CD4-positive, CD25-positive, alpha-beta regulatory T cell (primary cell): Measurements from ENCODE around the gene ATRAID. TPM values are rescaled to one million over a fixed set of nuclear protein-coding genes. Genes with fewer than 3 reads are reported as not detected.
"Not testable (repeated sequence)": the region's sequence is repeated elsewhere in the genome, so short reads cannot be mapped to it uniquely, and the experiment has no call there.

Experiments
- ATAC-seq, 2 donors: fragments of 150-1000 bp; cut with Tn5 transposase; one replicate each; pipeline ENCODE4 v1.10.0; 2021; ENCODE audit warnings: low read depth in 2 of 2, moderate number of reproducible peaks in 2 of 2, moderate library complexity in 1 of 2
- DNase-seq, 3 donors: peaks; one replicate each; pipeline versions ENCODE4 v3.0.0 to v3.0.0-alpha.2; 2012 to 2022; ENCODE audit warnings: mixed read lengths in 1 of 3
- H3K27ac ChIP-seq: one replicate; pipeline ENCODE4 v1.7.0; 2013; ENCODE audit warnings: mild to moderate bottlenecking, low read length; ENCODE audit not compliant: insufficient read depth, poor library complexity, severe bottlenecking
- H3K27me3 ChIP-seq: one replicate; pipeline ENCODE4 v1.7.0; 2013; ENCODE audit warnings: low read length; ENCODE audit not compliant: control insufficient read depth, insufficient read depth
- H3K36me3 ChIP-seq: one replicate; pipeline ENCODE4 v1.7.0; 2013; ENCODE audit warnings: mild to moderate bottlenecking, low read length, moderate library complexity; ENCODE audit not compliant: control insufficient read depth, insufficient read depth
- H3K4me1 ChIP-seq: 2 replicates; pipeline ENCODE4 v1.7.0; 2013; ENCODE audit warnings: mild to moderate bottlenecking, low read length; ENCODE audit not compliant: insufficient read depth, control insufficient read depth, poor library complexity, severe bottlenecking
- H3K4me3 ChIP-seq: one replicate; pipeline ENCODE4 v1.7.0; 2013; ENCODE audit warnings: low read depth, mild to moderate bottlenecking, low read length, moderate library complexity
- H3K9me3 ChIP-seq, 2 experiments: 1 replicate in 1 of 2; 2 replicates in 1 of 2; pipeline ENCODE4 v1.7.0; 2013; ENCODE audit warnings: low read length in 2 of 2, mild to moderate bottlenecking in 1 of 2, moderate library complexity in 1 of 2; ENCODE audit not compliant: control insufficient read depth in 2 of 2
- H3K27ac Mint-ChIP-seq, 3 donors: one replicate each; pipeline ENCODE4 v1.8.0; 2020 to 2022; ENCODE audit warnings: mild to moderate bottlenecking in 3 of 3, mixed read lengths in 3 of 3, moderate library complexity in 2 of 3
- H3K27me3 Mint-ChIP-seq: one replicate; pipeline ENCODE4 v1.8.0; 2022; ENCODE audit warnings: mild to moderate bottlenecking, mixed read lengths
- H3K36me3 Mint-ChIP-seq: one replicate; pipeline ENCODE4 v1.8.0; 2020; ENCODE audit warnings: mixed read lengths
- H3K4me1 Mint-ChIP-seq, 4 donors: one replicate each; pipeline ENCODE4 v1.8.0; 2020 to 2022; ENCODE audit warnings: mixed read lengths in 4 of 4, mild to moderate bottlenecking in 1 of 4
- H3K4me3 Mint-ChIP-seq, 4 donors: one replicate each; pipeline ENCODE4 v1.8.0; 2020 to 2022; ENCODE audit warnings: mild to moderate bottlenecking in 4 of 4, mixed read lengths in 4 of 4, moderate library complexity in 3 of 4
- H3K9me3 Mint-ChIP-seq, 7 donors: one replicate each; pipeline ENCODE4 v1.8.0; 2020 to 2022; ENCODE audit warnings: mixed read lengths in 7 of 7, mild to moderate bottlenecking in 3 of 7, moderate library complexity in 2 of 7
- polyA plus RNA-seq, 4 donors: library from polyadenylated mRNA; unstranded; fragments of 300-500 nt; fragmentation: Illumina TruSeq; gene quantifications; one replicate each; pipeline ENCODE4 v1.2.3, GENCODE V29; 2021
- total RNA-seq: library from RNA; stranded (reverse); gene quantifications from one replicate; pipeline ENCODE4 v1.2.3, GENCODE V29; 2022

Gene ATRAID
- total and polyA plus RNA-seq, 5 donors from 2014 or later = 77.3 to 375 (median 356) TPM

GRCh38 chr2:27185331-27186026, 26.4 kb upstream of the ATRAID start:
- no peaks in the 10 kb centered on the region for H3K9me3 ChIP-seq
- H3K4me3 Mint-ChIP-seq = no peak overlapping the region

GRCh38 chr2:27186613-27187345, 25.1 kb upstream of the ATRAID start:
- peaks cover 0 to 2% (median 0%) of the 10 kb centered on the region in 7 donors for H3K9me3 Mint-ChIP-seq
- H3K36me3 Mint-ChIP-seq = no peaks in the 10 kb centered on the region
- ATAC-seq (no peak), DNase-seq (no peak)
- no peak overlapping the region for H3K27ac Mint-ChIP-seq
- H3K27ac ChIP-seq = no peak overlapping the region
- peaks cover 0 to 3% (median 0%) of the 10 kb centered on the region in 4 donors for H3K4me1 Mint-ChIP-seq
- H3K4me3 ChIP-seq = no peak overlapping the region
- no peaks in the 10 kb centered on the region for H3K36me3 ChIP-seq
- peaks cover 8% of the 10 kb centered on the region for H3K27me3 ChIP-seq
- no peak overlapping the region for H3K4me3 Mint-ChIP-seq
- H3K9me3 ChIP-seq = no peaks in the 10 kb centered on the region
- no peaks in the 10 kb centered on the region for H3K4me1 ChIP-seq
- H3K27me3 Mint-ChIP-seq = peaks cover 56% of the 10 kb centered on the region

More at GRCh38 chr2:27185331-27186026, 26.4 kb upstream of the ATRAID start:
- DNase-seq = no peak
- Histone ChIP-seq H3K36me3 (no peaks in the 10 kb centered on the region), H3K4me1 (no peaks in the 10 kb centered on the region), H3K4me3 (no peak overlapping the region), H3K27ac (no peak overlapping the region), H3K27me3 (peaks cover 12% of the 10 kb centered on the region)
- no peak for ATAC-seq
- peaks cover 0 to 2% (median 0%) of the 10 kb centered on the region in 7 donors for H3K9me3 Mint-ChIP-seq
- H3K36me3 Mint-ChIP-seq = no peaks in the 10 kb centered on the region
- no peak overlapping the region for H3K27ac Mint-ChIP-seq
- H3K4me1 Mint-ChIP-seq = no peaks in the 10 kb centered on the region
- H3K27me3 Mint-ChIP-seq = peaks cover 63% of the 10 kb centered on the region

- H3K27me3 ChIP-seq = peaks cover 2% of the 10 kb centered on the region
- H3K27me3 Mint-ChIP-seq = peaks cover 41% of the 10 kb centered on the region
- no peaks in the 10 kb centered on the region for H3K36me3 Mint-ChIP-seq
- no peak overlapping the region for H3K27ac ChIP-seq
- DNase-seq (no peak), ATAC-seq (no peak)
- no peaks in the 10 kb centered on the region for H3K9me3 ChIP-seq
- no peaks in the 10 kb centered on the region for H3K4me1 ChIP-seq
- no peak overlapping the region for H3K4me3 Mint-ChIP-seq
- H3K27ac Mint-ChIP-seq = no peak overlapping the region
- H3K36me3 ChIP-seq = no peaks in the 10 kb centered on the region
- peaks cover 0 to 3% (median 1%) of the 10 kb centered on the region in 4 donors for H3K4me1 Mint-ChIP-seq
- no peaks in the 10 kb centered on the region for H3K9me3 Mint-ChIP-seq
- H3K4me3 ChIP-seq = no peak overlapping the region
These were observed 21.9 kb upstream of the ATRAID start for GRCh38 chr2:27189989-27190388.

- peak; percentile 81 to 90 for ATAC-seq
- Histone ChIP-seq H3K27ac (no peak overlapping the region), H3K36me3 (no peaks in the 10 kb centered on the region), H3K4me3 (no peak overlapping the region), H3K27me3 (no peaks in the 10 kb centered on the region), H3K4me1 (no peaks in the 10 kb centered on the region), H3K9me3 (no peaks in the 10 kb centered on the region)
- no peaks in the 10 kb centered on the region for H3K9me3 Mint-ChIP-seq
- peaks cover 0 to 3% (median 1%) of the 10 kb centered on the region in 4 donors for H3K4me1 Mint-ChIP-seq
- H3K27ac Mint-ChIP-seq = no peak overlapping the region
- DNase-seq = peak; percentile 31 to 66 (median 58)
- H3K36me3 Mint-ChIP-seq = no peaks in the 10 kb centered on the region
- H3K27me3 Mint-ChIP-seq = peaks cover 29% of the 10 kb centered on the region
- H3K4me3 Mint-ChIP-seq = no peak overlapping the region
These were observed 20.6 kb upstream of the ATRAID start for GRCh38 chr2:27191070-27191829.

GRCh38 chr2:27194538-27195354, 17.1 kb upstream of the ATRAID start:
- DNase-seq (no peak), ATAC-seq (no peak)
- Histone ChIP-seq H3K27ac (no peak overlapping the region), H3K36me3 (peaks cover 4% of the 10 kb centered on the region), H3K4me1 (no peaks in the 10 kb centered on the region), H3K4me3 (no peak overlapping the region), H3K27me3 (no peaks in the 10 kb centered on the region), H3K9me3 (no peaks in the 10 kb centered on the region)
- peaks cover 15% of the 10 kb centered on the region for H3K27me3 Mint-ChIP-seq
- H3K4me1 Mint-ChIP-seq = peaks cover 0 to 3% (median 1%) of the 10 kb centered on the region in 4 donors
- H3K9me3 Mint-ChIP-seq = no peaks in the 10 kb centered on the region
- H3K36me3 Mint-ChIP-seq = peaks cover 3% of the 10 kb centered on the region
- H3K4me3 Mint-ChIP-seq = no peak overlapping the region
- no peak overlapping the region for H3K27ac Mint-ChIP-seq

GRCh38 chr2:27195799-27196198, 16.0 kb upstream of the ATRAID start:
- H3K36me3 Mint-ChIP-seq, H3K4me1 Mint-ChIP-seq, H3K9me3 ChIP-seq, H3K27ac ChIP-seq, H3K36me3 ChIP-seq, H3K4me1 ChIP-seq, H3K27me3 ChIP-seq, DNase-seq, ATAC-seq, H3K4me3 ChIP-seq, H3K4me3 Mint-ChIP-seq, H3K27ac Mint-ChIP-seq, H3K9me3 Mint-ChIP-seq: not testable (repeated sequence)
- peaks cover 15% of the 10 kb centered on the region for H3K27me3 Mint-ChIP-seq

- H3K4me1 Mint-ChIP-seq, ATAC-seq, H3K27ac Mint-ChIP-seq, H3K4me3 Mint-ChIP-seq, H3K9me3 Mint-ChIP-seq, H3K4me3 ChIP-seq, DNase-seq, H3K9me3 ChIP-seq, H3K27me3 ChIP-seq, H3K4me1 ChIP-seq, H3K27ac ChIP-seq, H3K27me3 Mint-ChIP-seq: not testable (repeated sequence)
- H3K36me3 ChIP-seq = peaks cover 25% of the 10 kb centered on the region
- H3K36me3 Mint-ChIP-seq = peaks cover 12% of the 10 kb centered on the region
These were observed 13.8 kb upstream of the ATRAID start for GRCh38 chr2:27198068-27198467.
